ENCODE data around the gene ROBO4.

ROBO4 gene

DNA sequence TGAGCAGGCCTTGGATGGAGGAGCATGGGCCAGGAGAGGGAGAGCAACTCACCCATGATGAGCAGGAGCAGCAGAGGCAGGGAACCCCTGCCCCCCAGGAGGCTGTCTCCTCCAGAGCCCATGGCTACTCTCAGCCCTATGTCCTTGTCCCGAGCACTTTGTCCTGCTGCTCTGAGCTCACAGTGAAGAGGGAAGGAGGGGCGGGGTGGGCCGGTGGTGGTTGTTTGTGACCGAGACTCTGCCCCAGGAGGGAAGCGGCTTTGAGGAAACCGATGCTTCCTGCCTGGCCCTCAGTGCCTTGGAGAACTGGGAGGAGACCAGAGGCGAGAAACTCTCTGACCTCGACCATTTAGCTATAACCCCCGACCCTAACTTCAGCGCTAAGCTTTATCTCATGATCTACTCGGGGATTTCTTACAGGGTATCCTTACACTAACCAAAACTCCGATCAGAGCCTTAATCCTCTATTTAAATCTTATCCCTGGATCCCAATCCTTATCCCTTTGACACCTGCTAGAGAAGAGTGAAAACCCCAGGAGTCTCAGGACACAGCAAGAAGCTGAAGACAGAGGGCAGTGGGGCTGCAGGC lies at the start of gene ROBO4:
TSS of gene ROBO4 (minus strand) at position 192 of the 589 bp plus-strand sequence. CDS start at position 122, 70 bp downstream.
- no peak for DNase-seq

DNA sequence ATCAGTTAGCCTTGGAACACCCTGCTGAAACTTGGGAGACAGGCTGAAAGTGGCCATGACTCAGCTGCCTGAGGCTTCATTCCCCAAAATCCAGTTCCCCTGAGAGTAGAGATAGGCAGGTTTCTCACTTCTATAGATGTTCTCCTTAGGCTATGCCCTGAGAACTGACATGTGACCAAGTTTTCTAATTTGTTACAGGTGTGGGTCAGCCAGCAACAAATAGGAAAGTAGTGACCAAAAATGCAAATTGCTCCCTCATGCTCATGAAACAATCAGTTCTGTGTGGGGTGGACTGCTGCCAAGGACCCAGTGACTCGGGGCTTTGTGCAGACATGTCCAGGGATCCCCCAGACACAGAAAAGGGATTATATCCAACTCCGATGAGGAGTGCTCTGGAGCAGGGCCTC lies 49.1 kb upstream of the ROBO4 start:
- no peak for DNase-seq

DNA sequence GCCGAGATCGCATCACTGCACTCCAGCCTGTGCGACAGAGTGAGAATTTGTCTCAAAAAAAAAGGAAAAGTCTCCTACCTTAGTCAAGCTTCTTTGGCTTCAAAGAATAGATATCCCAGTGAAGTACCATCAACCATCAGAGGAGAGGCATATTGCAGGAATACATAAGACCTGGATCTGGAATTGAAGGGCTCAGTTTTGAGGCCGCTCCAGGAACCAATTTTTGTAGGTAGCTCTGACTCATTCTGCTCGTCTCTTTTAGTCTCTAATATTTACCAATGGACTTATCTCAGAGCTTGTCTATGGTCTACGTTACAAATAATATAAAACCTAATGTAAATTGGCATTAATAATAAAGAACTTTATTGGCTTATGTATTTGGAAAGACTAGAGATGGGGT lies 48.2 kb upstream of the ROBO4 start:
- DNase-seq, result no peak

- DNase-seq, result no peak
Measured at GRCh38 chr11:124944565-124944964, 46.9 kb upstream of the ROBO4 start.

- no peak for DNase-seq
Measured at GRCh38 chr11:124943741-124944140, 46.1 kb upstream of the ROBO4 start.

GRCh38 chr11:124943254-124943616 lies 45.6 kb upstream of the ROBO4 start:
- DNase-seq, result no peak

DNA sequence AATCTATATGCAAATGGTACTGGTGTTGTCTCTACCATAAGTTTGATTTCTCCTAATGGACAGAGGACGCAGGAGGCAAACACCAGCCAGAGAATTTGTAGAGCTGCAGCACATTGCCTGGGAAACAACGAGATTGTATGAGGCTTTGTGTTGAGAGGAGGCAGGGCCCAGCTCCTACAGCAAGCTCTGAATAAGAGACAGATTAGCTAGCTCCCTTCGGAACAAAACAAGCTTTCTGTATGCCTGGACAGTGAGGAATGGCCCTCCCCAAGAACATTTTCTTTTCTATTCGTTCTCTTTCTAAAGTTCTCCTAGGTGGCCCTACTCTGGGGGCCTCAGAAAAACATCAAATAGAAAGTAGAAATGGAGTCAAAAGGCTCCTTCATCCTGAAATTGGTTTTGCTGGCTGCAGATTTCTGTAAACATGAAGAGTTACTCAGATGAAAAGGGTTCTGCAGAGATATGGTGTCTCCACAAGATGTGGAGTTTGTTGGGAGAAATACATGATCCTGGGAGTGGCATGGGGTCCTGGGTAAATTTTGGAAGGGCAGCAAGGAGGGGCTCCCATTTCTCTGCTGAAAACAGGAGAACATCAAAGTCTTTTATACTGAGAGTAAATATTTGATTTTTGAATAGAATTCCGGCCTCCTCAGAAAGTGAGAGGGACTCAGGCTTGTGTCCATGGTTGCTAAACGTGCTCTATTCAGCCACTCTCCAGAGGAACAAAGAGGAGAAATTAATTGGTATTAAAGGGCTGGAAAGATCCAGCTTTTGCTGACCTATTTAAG lies 45.0 kb upstream of the ROBO4 start:
- DNase-seq, result no peak

DNA sequence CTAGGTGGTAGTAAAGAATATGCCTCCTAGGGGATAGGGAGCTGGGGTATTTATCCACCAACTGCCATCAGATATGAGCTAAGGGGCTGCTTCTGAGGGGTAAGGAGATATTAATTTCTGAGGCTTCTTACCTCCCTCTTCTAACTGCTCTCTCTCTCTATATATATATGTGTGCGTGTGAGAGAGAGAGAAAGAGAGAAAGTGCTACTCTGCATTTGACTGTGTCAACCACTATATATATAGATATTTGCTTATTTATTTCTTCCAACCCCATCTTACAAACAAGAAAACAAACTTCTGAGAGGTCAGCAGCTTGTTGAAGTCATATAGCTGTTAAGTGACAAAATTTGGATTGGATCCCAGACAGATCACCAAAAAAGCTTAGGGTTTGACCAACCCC lies 44.0 kb upstream of the ROBO4 start:
- no peak for DNase-seq

DNA sequence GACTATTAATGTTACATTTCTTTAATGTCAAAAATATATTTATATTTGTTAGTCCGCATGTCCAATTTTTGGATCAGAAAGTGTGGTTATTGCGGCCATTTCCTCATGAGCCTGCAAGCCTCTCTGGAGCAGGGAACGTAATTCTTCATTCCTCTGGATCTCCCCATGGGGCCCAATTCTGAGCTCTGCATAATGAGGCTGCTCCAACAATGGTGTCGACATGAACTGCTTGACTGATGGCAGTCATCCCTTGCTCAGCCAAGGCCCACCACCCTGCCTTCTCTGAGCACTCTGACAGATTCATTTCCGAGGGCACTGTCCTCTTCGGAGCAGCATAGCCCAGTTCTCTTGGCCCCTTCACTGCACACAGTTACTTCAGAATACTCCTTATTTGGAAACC lies 41.3 kb upstream of the ROBO4 start:
- DNase-seq, result no peak

GRCh38 chr11:124938206-124938765 lies 40.6 kb upstream of the ROBO4 start:
- DNase-seq, result no peak

GRCh38 chr11:124937336-124937935 lies 39.8 kb upstream of the ROBO4 start:
- no peak for DNase-seq

GRCh38 chr11:124935548-124936514 lies 38.2 kb upstream of the ROBO4 start, which contains the start of gene HEPACAM:
HEPACAM (minus strand) TSS chr11:124936047; CDS start chr11:124936006, 41 bp downstream.
- no peak for DNase-seq

- no peak for DNase-seq
Measured at GRCh38 chr11:124934862-124935547, 37.3 kb upstream of the ROBO4 start.

DNA sequence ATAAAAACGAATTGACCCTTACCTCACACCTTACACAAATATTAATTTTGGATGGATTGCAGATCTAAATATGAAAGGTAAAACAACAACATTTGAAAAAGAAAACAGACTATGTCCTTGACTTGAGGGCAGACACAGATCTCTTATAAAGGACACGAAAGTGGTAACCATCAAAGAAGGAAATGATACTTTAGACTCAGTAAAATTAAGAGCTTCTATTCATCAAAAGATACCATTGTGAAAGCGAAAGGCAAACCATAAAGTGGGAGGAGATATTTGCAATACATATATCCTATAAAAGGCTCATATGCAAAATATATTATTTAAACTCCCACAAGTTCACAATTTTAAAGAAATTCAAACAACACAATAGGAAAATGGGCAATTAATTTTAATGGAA lies 33.1 kb upstream of the ROBO4 start:
- no peak for DNase-seq

- no peak for DNase-seq
Measured at GRCh38 chr11:124928942-124929665, 31.4 kb upstream of the ROBO4 start.

DNA sequence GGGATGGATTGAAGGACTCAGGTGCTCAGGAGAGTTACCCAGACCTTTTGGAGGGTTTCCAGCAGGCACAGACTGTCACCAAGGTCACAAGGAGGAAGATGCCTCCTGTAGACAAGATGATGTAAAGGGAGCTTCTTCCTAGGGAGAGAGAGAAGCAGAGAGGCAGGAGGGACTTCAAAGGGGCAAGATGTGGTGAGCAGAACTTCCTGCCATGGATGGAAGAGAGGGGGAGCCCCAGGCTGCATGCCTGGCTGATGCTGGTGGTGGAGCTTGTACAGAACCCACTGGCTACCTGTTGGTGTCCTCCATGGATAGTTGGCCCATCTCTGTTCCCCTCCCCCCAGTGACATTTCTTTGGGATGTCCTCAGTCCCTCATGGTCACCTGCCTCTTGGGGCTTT lies 25.6 kb upstream of the ROBO4 start:
- DNase-seq, result no peak

GRCh38 chr11:124922831-124923230 lies 25.2 kb upstream of the ROBO4 start:
- DNase-seq, result no peak

DNA sequence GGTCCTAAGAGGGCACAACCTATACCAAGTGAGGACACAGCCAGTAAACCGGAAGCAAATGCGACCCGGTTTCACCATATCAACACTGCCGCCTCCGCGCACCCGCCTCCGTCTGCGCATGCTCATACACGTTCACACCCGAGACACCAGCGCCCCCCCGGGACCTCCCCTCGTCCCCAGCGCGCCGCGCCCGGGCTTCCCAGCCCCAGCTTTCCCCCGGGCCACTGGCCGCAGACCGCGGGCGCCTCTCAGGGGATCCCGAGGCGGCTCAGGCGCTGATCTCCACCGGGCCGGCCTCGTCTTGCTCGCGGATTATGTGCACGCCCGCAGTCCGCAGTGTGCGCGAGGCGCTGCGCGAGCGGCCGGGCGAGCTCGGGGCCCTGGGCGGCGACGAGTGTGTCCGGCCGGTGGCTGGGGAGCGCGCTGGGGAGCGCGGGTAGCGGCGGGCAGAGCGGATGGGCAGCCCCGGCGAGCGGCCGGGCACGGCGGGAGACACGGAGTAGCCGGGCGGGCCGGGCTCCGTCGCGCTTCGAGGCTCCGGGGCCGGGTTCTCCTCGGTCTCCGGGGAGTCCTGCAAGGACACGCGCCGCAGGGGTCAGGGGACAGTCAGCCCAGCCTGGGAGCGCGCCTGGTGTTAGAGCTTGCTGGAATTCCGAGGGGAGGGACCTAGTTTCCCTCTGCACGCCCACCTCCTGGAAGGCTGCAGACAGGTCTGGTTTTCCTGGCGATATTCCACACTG lies 23.4 kb upstream of the ROBO4 start:
- DNase-seq, result no peak

- no peak for DNase-seq
Measured at GRCh38 chr11:124920356-124920755, 22.7 kb upstream of the ROBO4 start.

- no peak for DNase-seq
Measured at GRCh38 chr11:124919898-124920297, 22.2 kb upstream of the ROBO4 start.

DNA sequence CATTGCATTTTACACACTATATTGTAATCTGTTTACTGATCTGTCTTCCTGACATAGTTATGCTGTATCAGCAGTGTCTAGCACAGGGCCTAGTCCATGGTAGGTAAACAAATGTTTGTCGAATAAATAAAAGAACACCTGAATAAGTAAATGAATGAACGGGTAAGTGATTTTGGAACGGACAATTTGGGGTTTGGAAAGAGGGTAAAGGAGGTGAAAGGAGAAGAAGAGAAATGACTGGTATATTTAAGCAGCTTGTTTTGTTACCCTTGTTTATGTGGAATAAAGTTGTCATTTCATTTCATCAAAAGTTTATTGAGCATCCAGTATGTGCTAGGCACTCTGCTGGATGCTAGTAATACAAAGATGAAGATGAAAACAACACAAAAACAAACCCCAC lies 21.3 kb upstream of the ROBO4 start, which contains the start of gene HEPN1:
TSS of gene HEPN1 (plus strand) at position 301 of the 400 bp plus-strand sequence.
- DNase-seq, result no peak
